Measurements from ENCODE around the gene CLEC16A.
"Not testable (repeated sequence)": the region's sequence is repeated elsewhere in the genome, so short reads cannot be mapped to it uniquely, and the experiment has no call there.

The CLEC16A gene

DNA sequence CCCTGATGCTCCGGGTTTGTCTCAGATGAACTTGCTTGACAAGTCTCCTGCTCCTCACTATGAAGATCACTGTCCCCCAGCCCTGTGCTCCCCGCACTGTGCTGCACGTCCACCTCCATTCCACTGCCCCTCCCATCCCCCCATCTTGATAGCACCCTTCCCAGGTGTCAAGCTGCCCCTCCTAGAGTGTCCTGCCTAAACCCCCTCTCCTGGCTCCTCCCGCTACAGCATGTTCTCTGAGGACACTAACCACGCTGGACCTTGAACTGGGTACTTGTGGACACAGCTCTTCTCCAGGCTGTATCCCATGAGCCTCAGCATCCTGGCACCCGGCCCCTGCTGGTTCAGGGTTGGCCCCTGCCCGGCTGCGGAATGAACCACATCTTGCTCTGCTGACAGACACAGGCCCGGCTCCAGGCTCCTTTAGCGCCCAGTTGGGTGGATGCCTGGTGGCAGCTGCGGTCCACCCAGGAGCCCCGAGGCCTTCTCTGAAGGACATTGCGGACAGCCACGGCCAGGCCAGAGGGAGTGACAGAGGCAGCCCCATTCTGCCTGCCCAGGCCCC lies 20.6 kb upstream of the CLEC16A start:
- DNase-seq = no peak

- DNase-seq = not testable (repeated sequence)
These were observed 19.1 kb upstream of the CLEC16A start for GRCh38 chr16:10925285-10925684.

- DNase-seq = no peak
These were observed 18.3 kb upstream of the CLEC16A start for GRCh38 chr16:10926094-10926493.

- no peak for DNase-seq
These were observed 17.5 kb upstream of the CLEC16A start for GRCh38 chr16:10926867-10927266.

DNA sequence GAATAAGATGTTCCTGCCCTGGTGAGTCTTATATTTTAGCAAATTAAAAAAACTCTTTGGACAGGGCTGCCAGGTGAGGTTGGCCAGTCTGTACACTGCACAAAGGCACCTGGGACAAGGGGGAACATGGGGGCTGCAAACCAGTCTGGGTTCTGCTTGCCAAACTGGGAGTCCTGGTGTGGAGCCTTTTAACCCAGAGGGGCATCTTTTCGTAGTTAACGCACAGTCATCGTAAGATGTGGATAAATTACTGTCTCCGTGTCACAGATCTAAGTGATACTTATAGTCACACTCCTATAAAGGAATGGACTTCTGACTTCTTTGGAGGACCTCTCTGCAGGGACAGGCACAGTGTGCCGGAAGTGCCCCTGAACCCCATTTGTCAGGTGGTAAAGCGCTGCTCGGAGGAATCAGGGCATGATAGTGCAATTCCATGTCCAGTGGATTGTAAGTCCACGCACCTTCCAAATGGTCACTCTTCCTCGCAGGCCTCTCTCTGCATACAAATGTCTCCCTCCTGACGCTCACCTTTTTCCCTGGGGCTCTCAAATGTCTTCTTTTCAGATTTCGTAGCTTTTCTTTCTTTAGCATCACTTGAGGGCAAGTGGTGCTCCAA lies 16.8 kb upstream of the CLEC16A start:
- DNase-seq = no peak

- not testable (repeated sequence) for DNase-seq
These were observed 15.3 kb upstream of the CLEC16A start for GRCh38 chr16:10929097-10929496.

DNA sequence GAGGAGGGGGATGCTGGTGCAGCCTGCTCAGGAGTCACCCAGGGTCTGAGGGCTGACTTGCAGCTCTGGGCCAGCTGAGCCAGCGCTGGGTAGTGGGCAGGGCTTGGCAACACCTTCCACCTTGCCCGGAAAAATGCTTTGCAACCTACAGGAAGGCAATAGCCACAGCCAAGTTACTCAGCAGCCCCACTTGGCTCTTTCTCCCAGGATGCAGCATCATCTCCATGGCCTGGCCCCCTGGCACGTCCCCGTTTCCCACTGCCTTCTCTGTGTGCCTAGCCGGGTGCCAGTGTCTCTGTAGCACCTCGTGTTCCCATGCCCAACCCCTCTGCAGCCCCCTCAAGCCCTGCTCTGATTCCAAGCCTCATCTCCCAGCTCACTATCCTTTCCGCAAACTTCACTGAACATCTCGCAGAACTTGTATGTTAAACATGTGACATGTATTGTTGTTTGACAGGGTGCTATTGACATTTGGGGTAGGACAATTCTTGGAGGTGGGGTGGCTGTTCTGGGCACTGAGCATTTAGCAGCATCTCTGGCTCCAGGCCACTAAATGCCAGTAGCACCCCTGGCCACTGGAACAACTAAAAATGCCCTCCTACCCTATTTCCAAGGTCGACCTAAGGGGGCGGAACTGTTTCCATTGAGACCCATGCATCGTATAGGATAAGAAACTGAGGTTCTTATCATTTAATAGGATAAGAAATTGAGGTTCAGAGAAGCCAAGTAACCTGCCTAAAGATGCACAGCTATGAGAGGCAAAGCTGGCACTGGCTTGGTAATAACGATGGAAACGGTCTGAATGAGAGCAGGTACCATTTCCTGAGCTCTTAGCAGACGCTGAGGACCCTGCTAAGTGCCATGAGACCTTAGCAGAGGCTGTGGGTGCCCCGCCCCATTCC lies 14.3 kb upstream of the CLEC16A start:
- DNase-seq = no peak

- no peak for DNase-seq
These were observed 13.6 kb upstream of the CLEC16A start for GRCh38 chr16:10930755-10931093.

DNA sequence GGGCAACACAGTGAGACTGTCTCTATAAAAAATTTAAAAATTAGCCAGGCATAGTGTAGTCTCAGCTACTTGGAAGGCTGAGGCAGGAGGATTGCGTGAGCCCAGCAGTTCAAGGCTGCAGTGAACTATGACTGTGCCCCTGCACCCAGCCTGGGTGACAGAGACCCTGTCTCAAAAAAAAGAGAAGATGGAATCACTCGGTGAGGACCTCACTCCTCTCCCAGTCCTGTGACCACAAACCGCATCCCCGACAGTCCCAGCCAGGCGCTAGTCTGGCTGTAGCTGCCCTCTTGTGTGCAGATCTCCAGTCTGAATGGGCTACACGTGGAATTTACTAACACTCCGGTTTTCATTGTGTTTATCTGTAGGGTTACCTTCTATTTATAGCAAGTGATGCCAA lies 13.2 kb upstream of the CLEC16A start:
- DNase-seq = no peak

- DNase-seq = no peak
These were observed 12.3 kb upstream of the CLEC16A start for GRCh38 chr16:10931977-10932632.

DNA sequence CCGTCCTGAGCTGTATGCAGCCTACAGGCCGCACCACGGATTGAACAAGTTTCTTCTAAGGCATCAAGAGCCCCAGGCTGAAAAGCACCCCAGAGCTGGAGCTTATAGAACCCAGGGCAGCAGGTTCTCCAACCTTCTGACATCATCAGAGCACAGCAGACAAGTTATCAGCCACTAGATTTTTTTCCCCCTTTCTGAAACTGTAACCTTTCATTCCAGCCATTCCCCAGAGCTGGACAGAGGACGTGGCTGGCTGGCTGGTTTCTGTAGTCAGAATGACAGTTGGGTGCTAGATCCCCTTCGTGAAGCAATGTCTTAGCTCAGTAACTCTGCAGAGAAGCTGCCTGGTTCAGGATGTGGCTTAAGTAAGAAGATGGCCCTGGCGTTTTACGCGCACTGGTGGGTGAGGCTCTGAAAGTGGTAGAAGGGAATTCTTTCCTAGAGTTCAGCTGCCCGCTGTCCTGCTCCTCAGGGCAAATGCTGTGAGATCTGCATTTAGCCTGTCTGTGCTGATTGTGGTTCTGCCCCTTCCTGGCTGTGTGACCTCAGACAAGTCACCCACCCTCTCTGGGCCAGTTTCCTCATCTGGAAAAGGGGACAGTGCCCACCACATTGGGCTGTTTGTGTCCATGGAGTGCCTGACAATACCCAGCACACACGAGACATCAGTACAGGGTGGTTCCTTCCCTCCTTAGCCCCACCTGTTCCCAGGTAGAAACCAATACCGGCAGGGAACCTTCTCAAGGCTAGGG lies 11.2 kb upstream of the CLEC16A start:
- DNase-seq = no peak

DNA sequence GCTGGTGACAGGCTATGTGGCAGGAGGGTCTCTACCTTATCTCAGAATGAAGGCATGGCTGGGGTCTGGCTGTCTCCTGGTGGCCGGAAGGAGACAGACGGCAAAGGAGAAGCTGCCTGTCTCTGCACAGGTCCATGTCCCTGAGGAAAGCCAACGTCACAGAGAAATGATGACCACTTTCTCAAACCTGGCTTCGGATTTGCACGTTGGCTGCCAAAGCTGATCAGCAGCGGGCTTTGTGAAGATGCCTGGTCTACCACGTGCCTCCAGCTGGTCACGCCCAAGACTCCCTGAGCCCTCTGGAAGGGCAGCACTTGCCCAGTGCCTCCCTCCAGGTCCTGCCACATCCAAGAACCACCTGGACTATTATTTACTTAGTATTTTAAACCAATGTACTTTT lies 10.5 kb upstream of the CLEC16A start:
- DNase-seq = peak in 1 of 2 experiments; percentile 18

GRCh38 chr16:10934325-10935107 lies 9.8 kb upstream of the CLEC16A start:
- no peak for DNase-seq

- DNase-seq = peak; percentile 43 to 76
These were observed 9.0 kb upstream of the CLEC16A start for GRCh38 chr16:10935226-10935915.

DNA sequence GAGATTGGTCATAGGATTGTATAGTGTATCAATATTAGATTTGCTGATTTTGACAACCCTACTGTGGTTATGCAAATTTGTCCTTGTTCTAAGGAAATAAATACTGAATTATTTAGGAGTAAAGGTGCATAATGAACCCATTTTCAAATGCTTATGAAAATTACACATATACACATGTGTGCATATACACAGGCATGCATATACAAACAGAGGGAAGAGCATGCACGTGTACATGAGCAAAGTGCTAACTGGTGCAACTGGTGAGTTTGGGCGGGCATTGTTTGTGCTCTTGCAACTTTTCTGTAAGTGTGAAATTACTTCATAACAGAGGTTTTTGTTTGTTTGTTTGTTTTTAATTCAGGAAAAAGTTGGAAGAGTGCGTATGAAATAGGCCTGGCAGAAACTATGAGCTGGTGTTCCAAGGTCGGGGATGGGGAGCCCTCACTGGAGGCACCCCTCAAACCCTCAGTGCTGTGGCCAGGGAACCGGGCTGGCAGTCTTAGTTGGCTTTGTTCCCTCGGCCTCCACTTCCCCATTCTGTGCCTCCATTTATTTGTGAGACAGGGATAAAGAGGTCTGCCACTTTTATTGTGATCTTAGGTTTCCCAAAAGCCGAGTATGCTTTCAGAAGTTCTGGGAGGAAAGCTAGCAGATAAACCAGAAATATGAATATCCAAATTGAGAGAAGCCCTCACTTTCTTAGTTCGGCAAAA lies 7.9 kb upstream of the CLEC16A start:
- DNase-seq = no peak

DNA sequence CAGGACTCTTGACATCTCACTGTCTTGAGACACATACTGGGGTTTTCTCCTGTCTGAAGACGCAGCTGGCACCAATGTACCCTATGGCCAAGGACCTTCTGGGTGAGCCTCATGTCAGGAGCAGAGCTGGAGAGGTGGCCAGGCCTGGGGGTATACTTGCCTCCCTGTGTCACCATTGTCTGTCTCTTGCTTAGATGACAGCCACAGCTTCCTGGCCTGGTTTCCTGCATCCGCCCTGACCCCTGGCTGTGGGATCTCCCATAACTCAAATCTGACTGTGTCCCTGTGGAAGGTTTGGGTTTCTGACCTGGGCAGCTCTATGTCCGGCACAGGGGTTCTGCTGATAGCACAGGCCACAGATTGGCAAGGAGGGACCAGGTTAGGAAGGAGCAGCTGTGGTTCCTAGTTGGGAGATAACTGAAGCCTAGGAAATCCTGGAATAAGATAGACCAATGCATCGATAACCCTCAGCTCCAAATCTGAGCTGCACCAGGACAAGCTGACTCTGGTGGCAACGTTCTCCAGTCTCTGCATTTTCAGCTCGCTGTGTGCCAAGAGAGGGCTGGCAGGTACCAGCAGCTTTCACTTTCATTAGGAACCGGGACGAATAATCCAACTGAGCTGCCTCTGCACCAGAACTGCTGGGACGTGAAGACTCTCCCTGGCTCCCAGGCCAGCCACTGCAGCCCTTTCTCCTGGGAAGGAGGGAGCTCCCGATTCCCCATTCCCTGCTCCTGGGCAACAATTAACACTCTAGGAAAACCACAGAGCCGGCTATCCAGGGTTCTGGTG lies 7.1 kb upstream of the CLEC16A start:
- DNase-seq = no peak

DNA sequence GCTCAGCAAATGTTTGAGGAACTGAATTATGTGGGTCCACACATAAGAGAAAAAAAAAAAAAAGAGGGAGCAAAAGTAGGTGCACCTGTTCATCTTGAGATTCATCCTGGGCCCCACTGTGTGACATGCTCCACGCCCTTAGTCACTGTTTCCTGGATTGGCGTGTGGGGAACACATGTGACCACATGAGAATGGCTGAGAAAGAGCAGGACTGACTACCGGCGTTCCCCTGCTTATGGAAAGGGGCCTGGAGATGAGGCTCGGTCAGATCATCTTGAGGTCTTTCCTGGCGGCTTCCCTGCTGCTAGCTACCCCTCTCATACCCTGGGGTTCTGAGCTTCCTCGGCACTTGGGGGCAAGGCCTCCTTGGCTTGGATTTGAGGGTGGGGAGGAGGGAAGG lies 6.0 kb upstream of the CLEC16A start:
- DNase-seq = no peak

DNA sequence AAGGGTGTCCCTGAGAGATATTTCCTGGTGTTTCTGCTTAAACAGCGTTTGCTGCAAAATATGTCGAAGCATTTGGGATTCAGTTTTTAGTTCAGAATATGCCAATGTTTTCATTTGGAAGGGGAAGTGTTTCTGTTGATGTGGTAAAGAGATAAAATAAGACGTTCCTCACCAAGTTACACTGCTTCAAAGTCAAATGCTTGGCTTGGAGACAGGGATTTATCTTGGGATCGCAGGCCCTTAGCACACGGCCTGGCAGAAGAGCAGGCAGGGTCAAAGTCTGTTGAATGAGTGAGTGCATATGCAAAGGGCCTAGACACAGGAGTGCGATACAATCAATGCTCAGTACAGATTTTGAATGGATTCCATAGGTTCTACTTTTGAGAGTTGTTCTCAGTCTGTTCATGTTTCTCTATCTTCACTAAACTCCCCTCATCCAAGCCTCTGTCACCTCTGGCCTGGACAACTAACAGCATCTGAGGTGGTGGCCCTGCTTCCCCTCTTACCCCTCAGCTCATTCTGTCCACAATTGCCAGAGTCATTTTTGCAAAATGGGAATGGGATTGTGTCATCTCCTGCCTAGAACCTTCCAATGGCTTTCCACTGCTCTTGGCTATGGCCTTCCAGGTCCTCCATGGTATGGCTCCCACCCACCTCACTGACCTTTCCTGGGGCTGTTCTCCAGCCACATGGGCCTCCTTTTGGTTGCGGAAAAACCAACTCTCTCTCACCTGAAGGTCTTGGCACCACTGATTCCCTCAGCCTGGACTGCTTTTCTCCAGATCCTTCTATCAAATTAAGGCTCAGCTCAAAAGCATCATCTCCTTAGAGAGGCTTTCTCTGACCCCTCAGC lies 5.3 kb upstream of the CLEC16A start:
- no peak for DNase-seq

Measured in NCI-H446 (cell line).